ENCODE data around the gene LAMB4. TPM values are rescaled to one million over a fixed set of nuclear protein-coding genes. Genes with fewer than 3 reads are reported as not detected.

The LAMB4 gene
- total RNA-seq, 3 donors from 2014 or later = not detected

- Mint-ChIP-seq H3K9me3 (no peaks in the 10 kb centered on the region), H3K27me3 (ENCODE audit: low read depth) (peaks cover 9% of the 10 kb centered on the region), H3K4me1 (ENCODE audit: low read depth) (no peaks in the 10 kb centered on the region), H3K36me3 (ENCODE audit: insufficient read depth) (no peaks in the 10 kb centered on the region), H3K4me3 (no peak overlapping the region)
- DNase-seq (no peak), ATAC-seq (no peak)
Observed at GRCh38 chr7:108090791-108091460, 39.2 kb downstream of the LAMB4 start.

- Mint-ChIP-seq H3K27me3 (ENCODE audit: low read depth) (peaks cover 6% of the 10 kb centered on the region), H3K4me3 (no peak overlapping the region), H3K4me1 (ENCODE audit: low read depth) (no peaks in the 10 kb centered on the region), H3K36me3 (ENCODE audit: insufficient read depth) (no peaks in the 10 kb centered on the region), H3K9me3 (no peaks in the 10 kb centered on the region)
- ATAC-seq (no peak), DNase-seq (no peak)
Observed at GRCh38 chr7:108089381-108089780, 40.8 kb downstream of the LAMB4 start.

GRCh38 chr7:108088729-108089128, 41.4 kb downstream of the LAMB4 start:
- peaks cover 3% of the 10 kb centered on the region for H3K27me3 Mint-ChIP-seq (ENCODE audit: low read depth)
- no peak for ATAC-seq
- no peaks in the 10 kb centered on the region for H3K9me3 Mint-ChIP-seq
- no peak overlapping the region for H3K4me3 Mint-ChIP-seq
- no peaks in the 10 kb centered on the region for H3K4me1 Mint-ChIP-seq (ENCODE audit: low read depth)
- no peaks in the 10 kb centered on the region for H3K36me3 Mint-ChIP-seq (ENCODE audit: insufficient read depth)
- no peak for DNase-seq

GRCh38 chr7:108087778-108088177, 42.4 kb downstream of the LAMB4 start:
- no peaks in the 10 kb centered on the region for H3K9me3 Mint-ChIP-seq
- H3K4me3 Mint-ChIP-seq = no peak overlapping the region
- H3K27me3 Mint-ChIP-seq (ENCODE audit: low read depth) = peaks cover 3% of the 10 kb centered on the region
- H3K36me3 Mint-ChIP-seq (ENCODE audit: insufficient read depth) = no peaks in the 10 kb centered on the region
- ATAC-seq = no peak
- DNase-seq = no peak
- no peaks in the 10 kb centered on the region for H3K4me1 Mint-ChIP-seq (ENCODE audit: low read depth)

- ATAC-seq = no peak
- Mint-ChIP-seq H3K9me3 (no peaks in the 10 kb centered on the region), H3K4me1 (ENCODE audit: low read depth) (no peaks in the 10 kb centered on the region)
Observed at GRCh38 chr7:108086962-108087361, 43.2 kb downstream of the LAMB4 start.

GRCh38 chr7:108086546-108086945, 43.6 kb downstream of the LAMB4 start:
- H3K27me3 Mint-ChIP-seq (ENCODE audit: low read depth) = peaks cover 2% of the 10 kb centered on the region
- H3K4me3 Mint-ChIP-seq = no peak overlapping the region
- no peaks in the 10 kb centered on the region for H3K36me3 Mint-ChIP-seq (ENCODE audit: insufficient read depth)
- ATAC-seq (no peak), DNase-seq (no peak)
- H3K9me3 Mint-ChIP-seq = peaks cover under 1% of the 10 kb centered on the region
- H3K4me1 Mint-ChIP-seq (ENCODE audit: low read depth) = no peaks in the 10 kb centered on the region

More at GRCh38 chr7:108086962-108087361, 43.2 kb downstream of the LAMB4 start:
- H3K27me3 Mint-ChIP-seq (ENCODE audit: low read depth) = peaks cover 3% of the 10 kb centered on the region
- no peak for DNase-seq
- no peak overlapping the region for H3K4me3 Mint-ChIP-seq
- H3K36me3 Mint-ChIP-seq (ENCODE audit: insufficient read depth) = no peaks in the 10 kb centered on the region

- ATAC-seq (no peak), DNase-seq (no peak)
- Mint-ChIP-seq H3K36me3 (ENCODE audit: insufficient read depth) (no peaks in the 10 kb centered on the region), H3K4me1 (ENCODE audit: low read depth) (no peaks in the 10 kb centered on the region), H3K9me3 (peaks cover 5% of the 10 kb centered on the region), H3K4me3 (no peak overlapping the region), H3K27me3 (ENCODE audit: low read depth) (no peaks in the 10 kb centered on the region)
Observed at GRCh38 chr7:108083980-108084379, 46.2 kb downstream of the LAMB4 start.

- H3K4me1 Mint-ChIP-seq (ENCODE audit: low read depth) = no peaks in the 10 kb centered on the region
- ATAC-seq = no peak
Observed at GRCh38 chr7:108079648-108080591, 50.2 kb downstream of the LAMB4 start.

GRCh38 chr7:108079276-108079647, 50.9 kb downstream of the LAMB4 start:
- H3K36me3 Mint-ChIP-seq (ENCODE audit: insufficient read depth) = no peaks in the 10 kb centered on the region
- no peaks in the 10 kb centered on the region for H3K27me3 Mint-ChIP-seq (ENCODE audit: low read depth)
- no peaks in the 10 kb centered on the region for H3K4me1 Mint-ChIP-seq (ENCODE audit: low read depth)
- peaks cover 5% of the 10 kb centered on the region for H3K9me3 Mint-ChIP-seq
- ATAC-seq (no peak), DNase-seq (no peak)
- H3K4me3 Mint-ChIP-seq = no peak overlapping the region

More at GRCh38 chr7:108079648-108080591, 50.2 kb downstream of the LAMB4 start:
- Mint-ChIP-seq H3K9me3 (peaks cover 5% of the 10 kb centered on the region), H3K4me3 (no peak overlapping the region), H3K36me3 (ENCODE audit: insufficient read depth) (no peaks in the 10 kb centered on the region), H3K27me3 (ENCODE audit: low read depth) (no peaks in the 10 kb centered on the region)
- DNase-seq = no peak

GRCh38 chr7:108078691-108079090, 51.5 kb downstream of the LAMB4 start:
- H3K36me3 Mint-ChIP-seq (ENCODE audit: insufficient read depth) = no peaks in the 10 kb centered on the region
- H3K9me3 Mint-ChIP-seq = peaks cover 5% of the 10 kb centered on the region
- H3K27me3 Mint-ChIP-seq (ENCODE audit: low read depth) = no peaks in the 10 kb centered on the region
- DNase-seq = no peak
- ATAC-seq = no peak
- H3K4me1 Mint-ChIP-seq (ENCODE audit: low read depth) = no peaks in the 10 kb centered on the region
- H3K4me3 Mint-ChIP-seq = no peak overlapping the region

GRCh38 chr7:108078211-108078673, 51.9 kb downstream of the LAMB4 start:
- H3K27me3 Mint-ChIP-seq (ENCODE audit: low read depth) = no peaks in the 10 kb centered on the region
- no peaks in the 10 kb centered on the region for H3K36me3 Mint-ChIP-seq (ENCODE audit: insufficient read depth)
- no peak for DNase-seq
- no peak for ATAC-seq
- peaks cover 5% of the 10 kb centered on the region for H3K9me3 Mint-ChIP-seq
- H3K4me3 Mint-ChIP-seq = no peak overlapping the region
- no peaks in the 10 kb centered on the region for H3K4me1 Mint-ChIP-seq (ENCODE audit: low read depth)

- Mint-ChIP-seq H3K4me3 (no peak overlapping the region), H3K9me3 (peaks cover 5% of the 10 kb centered on the region), H3K4me1 (ENCODE audit: low read depth) (no peaks in the 10 kb centered on the region), H3K27me3 (ENCODE audit: low read depth) (no peaks in the 10 kb centered on the region), H3K36me3 (ENCODE audit: insufficient read depth) (no peaks in the 10 kb centered on the region)
- no peak for ATAC-seq
- DNase-seq = no peak
Observed at GRCh38 chr7:108077709-108078108, 52.5 kb downstream of the LAMB4 start.

- ATAC-seq (no peak), DNase-seq (no peak)
- H3K4me3 Mint-ChIP-seq = no peak overlapping the region
- H3K36me3 Mint-ChIP-seq (ENCODE audit: insufficient read depth) = no peaks in the 10 kb centered on the region
- H3K9me3 Mint-ChIP-seq = peaks cover under 1% of the 10 kb centered on the region
- H3K4me1 Mint-ChIP-seq (ENCODE audit: low read depth) = no peaks in the 10 kb centered on the region
- no peaks in the 10 kb centered on the region for H3K27me3 Mint-ChIP-seq (ENCODE audit: low read depth)
Observed at GRCh38 chr7:108076156-108076555, 54.0 kb downstream of the LAMB4 start.

- H3K4me1 Mint-ChIP-seq (ENCODE audit: low read depth) = no peaks in the 10 kb centered on the region
- H3K4me3 Mint-ChIP-seq = no peak overlapping the region
- ATAC-seq (no peak), DNase-seq (no peak)
- no peaks in the 10 kb centered on the region for H3K9me3 Mint-ChIP-seq
- no peaks in the 10 kb centered on the region for H3K36me3 Mint-ChIP-seq (ENCODE audit: insufficient read depth)
- peaks cover 4% of the 10 kb centered on the region for H3K27me3 Mint-ChIP-seq (ENCODE audit: low read depth)
Observed at GRCh38 chr7:108073305-108074070, 56.7 kb downstream of the LAMB4 start.

Data from activated T-cell treated with anti-CD3 and anti-CD28 coated beads, Interleukin-2, amount 50 U/mL, for 4 hours (primary cell).